ENCODE data around the gene ADARB2.

Gene ADARB2

GRCh38 chr10:1264001-1264400, 473.3 kb downstream of the ADARB2 start:
- no peak for TF ChIP-seq CTCF (IDR thresholded peaks at IDR 0.05; ENCODE audit: borderline replicate concordance, insufficient read depth, low read depth, low read length)
- no peak overlapping the region for H3K4me3 ChIP-seq (ENCODE audit: low read depth, low read length)

- H3K4me3 ChIP-seq (ENCODE audit: low read depth, low read length) = no peak overlapping the region
- no peak for TF ChIP-seq CTCF (IDR thresholded peaks at IDR 0.05; ENCODE audit: borderline replicate concordance, insufficient read depth, low read depth, low read length)
Measured at GRCh38 chr10:1257274-1257673, 480.1 kb downstream of the ADARB2 start.

DNA sequence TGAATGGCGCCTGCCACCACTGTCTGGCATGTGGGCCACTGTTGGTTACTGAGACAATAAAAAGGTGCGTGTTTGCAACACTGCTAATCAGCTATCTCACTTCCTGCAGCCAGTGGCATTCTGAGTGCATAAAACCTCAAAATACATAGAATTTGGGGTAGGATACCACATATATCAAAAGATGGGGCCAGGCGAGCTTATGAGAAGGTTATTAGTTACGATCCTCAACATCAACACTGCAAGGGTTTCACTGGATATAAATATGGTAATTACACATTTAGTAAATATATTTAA, 480.9 kb downstream of the ADARB2 start:
- TF ChIP-seq CTCF (IDR thresholded peaks at IDR 0.05; ENCODE audit: borderline replicate concordance, insufficient read depth, low read depth, low read length) = no peak
- H3K4me3 ChIP-seq (ENCODE audit: low read depth, low read length) = no peak overlapping the region

DNA sequence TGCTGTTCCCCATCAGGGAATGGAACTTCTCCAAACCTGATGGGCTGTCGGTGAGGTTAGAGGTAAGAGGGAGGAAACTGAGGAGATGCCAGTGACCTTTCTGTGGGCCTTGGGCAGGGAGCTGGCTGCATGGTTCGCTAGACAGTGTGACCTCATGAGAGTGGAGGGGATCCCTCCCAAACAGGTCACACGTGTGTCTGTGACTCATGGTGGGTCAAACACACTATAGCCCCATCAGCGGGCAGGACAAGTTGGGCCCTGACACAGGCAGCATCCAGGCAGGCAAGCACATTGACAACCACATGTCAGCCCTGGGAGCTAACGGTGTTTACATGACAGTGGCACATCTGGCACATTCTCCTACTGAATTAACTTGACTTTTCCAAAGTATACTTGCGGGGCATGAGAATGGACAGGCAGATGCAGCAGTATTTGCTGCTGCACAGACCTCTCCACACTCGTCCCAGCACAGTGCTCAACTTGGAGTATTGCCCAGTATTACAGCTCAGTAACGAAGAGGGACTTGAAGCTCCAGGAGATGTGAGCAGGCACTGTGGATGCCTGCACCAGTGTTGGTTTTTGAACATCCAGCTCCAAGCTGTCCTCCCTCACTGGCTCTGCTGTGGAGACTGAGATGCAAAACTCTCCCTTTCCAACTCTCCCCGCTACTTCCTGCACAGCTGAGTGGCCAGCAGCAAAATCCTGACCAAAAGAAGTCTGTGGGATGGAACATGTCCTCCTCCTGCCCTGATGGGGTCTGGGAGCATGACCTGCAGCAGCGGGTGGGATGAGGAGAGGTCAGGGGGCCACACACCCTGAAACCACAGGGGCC, 481.5 kb downstream of the ADARB2 start:
- H3K4me3 ChIP-seq (ENCODE audit: low read depth, low read length) = no peak overlapping the region
- no peak for TF ChIP-seq CTCF (IDR thresholded peaks at IDR 0.05; ENCODE audit: borderline replicate concordance, insufficient read depth, low read depth, low read length)

GRCh38 chr10:1255118-1255517, 482.2 kb downstream of the ADARB2 start:
- H3K4me3 ChIP-seq (ENCODE audit: low read depth, low read length) = no peak overlapping the region
- no peak for TF ChIP-seq CTCF (IDR thresholded peaks at IDR 0.05; ENCODE audit: borderline replicate concordance, insufficient read depth, low read depth, low read length)

- no peak overlapping the region for H3K4me3 ChIP-seq (ENCODE audit: low read depth, low read length)
- no peak for TF ChIP-seq CTCF (IDR thresholded peaks at IDR 0.05; ENCODE audit: borderline replicate concordance, insufficient read depth, low read depth, low read length)
Measured at GRCh38 chr10:1253523-1254353, 483.6 kb downstream of the ADARB2 start.

DNA sequence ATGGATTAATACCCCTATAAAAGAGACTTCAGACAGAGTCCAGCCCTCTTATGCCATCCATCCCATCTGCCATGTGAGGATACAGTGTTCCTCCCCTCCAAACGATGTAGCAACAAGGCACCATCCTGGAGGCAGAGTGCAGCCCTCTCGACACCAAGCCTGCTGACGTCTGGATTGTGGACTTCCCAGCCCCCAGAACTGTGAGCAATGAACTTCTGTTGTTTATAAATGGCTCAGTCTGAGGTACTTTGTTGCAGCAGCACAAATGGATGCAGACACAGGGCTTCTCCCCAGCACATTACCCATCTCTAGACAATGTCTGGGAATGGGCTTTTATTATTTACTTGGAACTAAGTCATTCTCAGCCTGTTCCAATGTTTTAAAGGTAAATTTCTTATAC, 485.6 kb downstream of the ADARB2 start:
- no peak for TF ChIP-seq CTCF (IDR thresholded peaks at IDR 0.05; ENCODE audit: borderline replicate concordance, insufficient read depth, low read depth, low read length)
- no peak overlapping the region for H3K4me3 ChIP-seq (ENCODE audit: low read depth, low read length)

All from GM12875 (cell line).